Measurements from ENCODE around the gene SUMO3. TPM values are rescaled to one million over a fixed set of nuclear protein-coding genes. Genes with fewer than 3 reads are reported as not detected.
A peak's percentile ranks its signal among the peaks of the same experiment; 100 is the strongest.

The SUMO3 gene
- total and polyA plus RNA-seq, 2 of the 13 experiments (the other 11 are each of a cell fraction or from before 2014, with no cell fraction given), result 51.4 to 92.4 TPM

- 0 out of 2 replicates have a peak, but pooled peaks have one; percentile 15 for TF ChIP-seq ISX (CRISPR knock-in tag; conservative IDR thresholded peaks at IDR 0.05)
- TF ChIP-seq ZNF510 (CRISPR knock-in tag; IDR thresholded peaks at IDR 0.05; ENCODE audit: low read depth), result no peak
- peak; percentile 50; the same call in 1 of the 2 replicates for TF ChIP-seq ZNF672 (CRISPR knock-in tag; IDR thresholded peaks at IDR 0.05)
- peak; percentile 82 for TF ChIP-seq ZNF547 (CRISPR knock-in tag; IDR thresholded peaks at IDR 0.05)
- no peak for TF ChIP-seq PAF1 (CRISPR knock-in tag; IDR thresholded peaks at IDR 0.05)
- TF ChIP-seq ZMYM2 (CRISPR knock-in tag; IDR thresholded peaks at IDR 0.05), result no peak
- TF ChIP-seq ZNF317 (CRISPR knock-in tag; IDR thresholded peaks at IDR 0.05), result 0 out of 2 replicates have a peak, but pooled peaks have one; percentile 34
- TF ChIP-seq SP1 (IDR thresholded peaks at IDR 0.05), result no peak
- no peak for TF ChIP-seq SP1 (CRISPR knock-in tag; IDR thresholded peaks at IDR 0.05)
- TF ChIP-seq ZSCAN31 (CRISPR knock-in tag; IDR thresholded peaks at IDR 0.05; ENCODE audit: low read depth), result peak; percentile 82
- TF ChIP-seq KMT2B (CRISPR knock-in tag; IDR thresholded peaks at IDR 0.05), result peak; percentile 78; the same call in 1 of the 2 replicates
- TF ChIP-seq HCFC1 (IDR thresholded peaks at IDR 0.05; ENCODE audit: low read depth, low read length), result peak; percentile 63; the same call in 1 of the 2 replicates
- no peak for TF ChIP-seq ZNF224 (CRISPR knock-in tag; IDR thresholded peaks at IDR 0.05)
- TF ChIP-seq ZNF235 (CRISPR knock-in tag; IDR thresholded peaks at IDR 0.05; ENCODE audit: borderline replicate concordance), result peak; percentile 70; the same call in 1 of the 2 replicates
- TF ChIP-seq ARNT2 (CRISPR knock-in tag; IDR thresholded peaks at IDR 0.05; ENCODE audit: low read depth), result peak; percentile 55; the same call in 1 of the 2 replicates
- TF ChIP-seq ZNF30 (CRISPR knock-in tag; IDR thresholded peaks at IDR 0.05), result no peak
- 0 out of 2 replicates have a peak, but pooled peaks have one; percentile 42 for TF ChIP-seq CC2D1A (CRISPR knock-in tag; IDR thresholded peaks at IDR 0.05)
- 0 out of 2 replicates have a peak, but pooled peaks have one; percentile 13 for TF ChIP-seq FOXO1 (CRISPR knock-in tag; IDR thresholded peaks at IDR 0.05)
- TF ChIP-seq ZNF441 (CRISPR knock-in tag; IDR thresholded peaks at IDR 0.05; ENCODE audit: borderline replicate concordance), result peak; percentile 52; the same call in 1 of the 2 replicates
- TF ChIP-seq TMF1 (CRISPR knock-in tag; IDR thresholded peaks at IDR 0.05; ENCODE audit: low read depth), result peak; percentile 67
- no peak for TF ChIP-seq ELK4 (CRISPR knock-in tag; IDR thresholded peaks at IDR 0.05; ENCODE audit: borderline replicate concordance)
- peak; percentile 76; the same call in 1 of the 2 replicates for TF ChIP-seq FOXK1 (CRISPR knock-in tag; IDR thresholded peaks at IDR 0.05; ENCODE audit: borderline replicate concordance, low read depth)
- TF ChIP-seq ZNF784 (CRISPR knock-in tag; IDR thresholded peaks at IDR 0.05; ENCODE audit: borderline replicate concordance), result peak; percentile 91; the same call in 1 of the 2 replicates
- TF ChIP-seq MYPOP (CRISPR knock-in tag; IDR thresholded peaks at IDR 0.05), result 0 out of 2 replicates have a peak, but pooled peaks have one; percentile 36
- peak; percentile 74 for TF ChIP-seq HOXA9 (CRISPR knock-in tag; IDR thresholded peaks at IDR 0.05; ENCODE audit: borderline replicate concordance)
- no peak for TF ChIP-seq ZNF180 (CRISPR knock-in tag; IDR thresholded peaks at IDR 0.05; ENCODE audit: borderline replicate concordance, low read depth)
- no peak for TF ChIP-seq ZNF530 (CRISPR knock-in tag; IDR thresholded peaks at IDR 0.05; ENCODE audit: low read depth)
- peak; percentile 56; the same call in 1 of the 2 replicates for TF ChIP-seq ZNF446 (CRISPR knock-in tag; IDR thresholded peaks at IDR 0.05)
Observed at GRCh38 chr21:44801468-44802395, 16.1 kb downstream of the SUMO3 start, which contains the start of gene UBE2G2 (continued).
